Psoas muscle (tissue), 8 donors: Measurements from ENCODE around the gene MGST2. TPM values are rescaled to one million over a fixed set of nuclear protein-coding genes. Genes with fewer than 3 reads are reported as not detected.
"Not testable (repeated sequence)": the region's sequence is repeated elsewhere in the genome, so short reads cannot be mapped to it uniquely, and the experiment has no call there.

Experiments
- ATAC-seq, 4 donors: fragments of 200-7000 bp; cut with Tn5 transposase; one replicate each; pipeline ENCODE4 v1.9.1; 2020; ENCODE audit warnings: moderate library complexity in 3 of 4, mild to moderate bottlenecking in 2 of 4
- DNase-seq, 2 donors: peaks; one replicate each; pipeline ENCODE4 v3.0.0-alpha.2; 2020
- H3K27ac ChIP-seq: fragments of 200-600 bp; one replicate; pipeline ENCODE4 v1.8.0; 2022
- H3K27me3 ChIP-seq, 3 donors: fragments of 200-600 bp in 1 of 3; one replicate each; pipeline versions ENCODE4 v1.6.1 to v1.8.0; 2013 to 2022; ENCODE audit warnings: low read length in 2 of 3, mild to moderate bottlenecking in 2 of 3, moderate library complexity in 1 of 3; ENCODE audit not compliant: insufficient read depth in 3 of 3
- H3K36me3 ChIP-seq, 2 donors: fragments of 200-600 bp in 1 of 2; one replicate each; pipeline versions ENCODE4 v1.6.1 to v1.8.0; 2013 to 2022; ENCODE audit warnings: low read depth in 1 of 2, mild to moderate bottlenecking in 1 of 2, moderate library complexity in 1 of 2; ENCODE audit not compliant: insufficient read depth in 1 of 2
- H3K4me1 ChIP-seq: fragments of 200-600 bp; one replicate; pipeline ENCODE4 v1.8.0; 2022
- H3K4me3 ChIP-seq: fragments of 200-600 bp; one replicate; pipeline ENCODE4 v1.8.0; 2022; ENCODE audit warnings: mild to moderate bottlenecking
- H3K9me3 ChIP-seq: fragments of 200-600 bp; one replicate; pipeline ENCODE4 v1.8.0; 2022
- CTCF ChIP-seq: fragments of 200-600 bp; IDR thresholded peaks from one replicate; pipeline ENCODE4 v1.8.0; 2022; ENCODE audit warnings: antibody characterized with exemption
- WGBS, 3 donors: extraction: QIAGEN DNeasy Blood & Tissue Kit; methylation state at CpG; one replicate each; pipeline versions ENCODE4 v1.1.6 to v1.1.7; 2013; 5-methylcytosine and 5-hydroxymethylcytosine counted together
- intact Hi-C, 2 donors: fragments of 100-400 bp; cut with DNase I; formaldehyde crosslinking; loops; one replicate each; pipeline versions ENCODE4 v1.11.0 to v1.14.2; 2022
- polyA plus RNA-seq, 3 donors: library from polyadenylated mRNA; stranded (reverse); fragments of 200-250 nt; gene quantifications; one replicate each; pipeline ENCODE4 v1.2.3, GENCODE V29; 2013
- total RNA-seq, 4 donors: library from RNA; stranded (reverse); fragmentation: NEBNext Ultra II Directional in 2 of 4; extraction: Animal tissue kit (Norgen Biotek cat#: 25700) in 2 of 4; gene quantifications; one replicate each; pipeline versions ENCODE4 v1.2.1 to v1.2.4, GENCODE V29; 2021 to 2023
- donor health status: healthy with polysubstance abuse.
- donor health status: DM: no; HTN: no; CAD: no; lungs with moderate emphysema.
- donor health status: Bipolar disorder and iron deficiency.
- donor health status: healthy.
- donor health status: DM: yes; HTN: yes; CAD: no.
- donor health status: DM: no; HTN: no; CAD: no.
- donor health status: DM: no; HTN: no; CAD: no.
- donor health status: DM: yes; HTN: yes; CAD: no.

Gene MGST2
- total and polyA plus RNA-seq, 7 donors, result 18.2 to 56.2 (median 46.8) TPM

- intact Hi-C loops, result loop anchor here (5.0 to 10.0 kb wide), 3 partner anchors 132 to 225 kb away; no protein-coding TSS in a partner anchor
- H3K27ac ChIP-seq, result no peak overlapping the region
- H3K4me3 ChIP-seq, result no peak overlapping the region
- 43 to 63% (median 51%) methylated on average over 3 of the region's 3 CpGs for WGBS, 3 donors
- H3K36me3 ChIP-seq, result no peaks in the 10 kb centered on the region
- no peak for TF ChIP-seq CTCF
- ATAC-seq, result no peak
- no peaks in the 10 kb centered on the region for H3K9me3 ChIP-seq
- H3K4me1 ChIP-seq, result no peaks in the 10 kb centered on the region
- DNase-seq, result no peak
- no peaks in the 10 kb centered on the region for H3K27me3 ChIP-seq
Measured at GRCh38 chr4:139629436-139630125, 36.0 kb upstream of the MGST2 start.

- no peaks in the 10 kb centered on the region for H3K4me1 ChIP-seq
- H3K36me3 ChIP-seq, result no peaks in the 10 kb centered on the region
- no peaks in the 10 kb centered on the region for H3K27me3 ChIP-seq
- no peak for DNase-seq
- H3K4me3 ChIP-seq, result no peak overlapping the region
- no peak for ATAC-seq
- intact Hi-C loops, result loop anchor here (5.0 to 10.0 kb wide), 3 partner anchors 133 to 225 kb away; no protein-coding TSS in a partner anchor
- H3K27ac ChIP-seq, result no peak overlapping the region
- 94 to 99% (median 98%) methylated on average over 1 of the region's 1 CpG for whole genome bisulfite sequencing, 3 donors
- no peak for TF ChIP-seq CTCF
- no peaks in the 10 kb centered on the region for H3K9me3 ChIP-seq
Measured at GRCh38 chr4:139630126-139630495, 35.5 kb upstream of the MGST2 start.

DNA sequence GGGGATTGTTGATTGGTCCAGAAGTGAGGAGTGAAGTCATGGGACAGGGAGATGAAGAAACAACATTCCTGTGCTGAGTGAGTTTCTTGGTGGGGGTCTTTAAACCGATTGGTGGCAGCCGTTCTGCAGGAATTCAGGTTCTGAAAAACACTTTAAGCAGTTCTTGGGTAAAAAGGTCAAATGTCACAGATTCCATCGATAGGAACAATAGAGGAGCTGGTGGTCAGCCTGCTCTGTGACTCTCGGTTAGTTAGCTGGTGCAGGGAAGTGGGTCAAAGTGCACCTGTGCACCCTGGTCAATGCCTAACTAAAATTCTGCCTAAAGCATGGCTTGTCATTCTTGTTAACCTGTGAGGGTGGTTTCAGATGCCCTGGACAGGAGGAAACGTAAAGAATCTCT lies 34.6 kb upstream of the MGST2 start:
- DNase-seq, result no peak
- H3K4me3 ChIP-seq, result no peak overlapping the region
- intact Hi-C loops, result loop anchor here (5.0 to 10.0 kb wide), 3 partner anchors 134 to 226 kb away; no protein-coding TSS in a partner anchor
- no peaks in the 10 kb centered on the region for H3K4me1 ChIP-seq
- 78 to 82% (median 82%) methylated on average over 5 of the region's 5 CpGs for WGBS, 3 donors
- H3K27ac ChIP-seq, result no peak overlapping the region
- ATAC-seq, result no peak
- no peaks in the 10 kb centered on the region for H3K27me3 ChIP-seq
- H3K9me3 ChIP-seq, result no peaks in the 10 kb centered on the region
- TF ChIP-seq CTCF, result no peak
- H3K36me3 ChIP-seq, result no peaks in the 10 kb centered on the region

DNA sequence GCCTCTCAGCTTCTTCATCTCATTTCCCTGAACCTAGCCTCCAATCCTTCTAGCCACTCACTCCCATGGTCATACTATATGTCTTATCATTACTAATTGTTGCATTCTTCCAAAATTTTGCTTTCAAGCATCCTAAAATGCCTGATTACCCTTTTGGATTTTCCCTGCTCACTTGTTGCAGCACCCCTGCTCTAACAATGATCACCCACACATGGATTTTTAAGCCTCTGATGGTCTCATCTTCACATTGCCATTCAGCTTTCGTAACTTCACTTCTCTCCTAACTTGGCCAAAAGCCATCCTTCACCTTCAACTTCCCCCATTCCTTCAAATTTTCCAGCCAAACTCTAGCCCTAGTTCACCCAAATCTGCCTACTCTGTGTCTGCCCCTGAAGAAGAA lies 33.8 kb upstream of the MGST2 start:
- Histone ChIP-seq H3K27me3 (no peaks in the 10 kb centered on the region), H3K27ac (no peak overlapping the region), H3K36me3 (no peaks in the 10 kb centered on the region), H3K9me3 (no peaks in the 10 kb centered on the region), H3K4me1 (no peaks in the 10 kb centered on the region), H3K4me3 (no peak overlapping the region)
- intact Hi-C loops, result loop anchor here (5.0 to 10.0 kb wide), 3 partner anchors 134 to 227 kb away; no protein-coding TSS in a partner anchor
- ATAC-seq (no peak), DNase-seq (no peak)
- no peak for TF ChIP-seq CTCF
- 91 to 97% (median 94%) methylated on average over 1 of the region's 1 CpG for WGBS, 3 donors

DNA sequence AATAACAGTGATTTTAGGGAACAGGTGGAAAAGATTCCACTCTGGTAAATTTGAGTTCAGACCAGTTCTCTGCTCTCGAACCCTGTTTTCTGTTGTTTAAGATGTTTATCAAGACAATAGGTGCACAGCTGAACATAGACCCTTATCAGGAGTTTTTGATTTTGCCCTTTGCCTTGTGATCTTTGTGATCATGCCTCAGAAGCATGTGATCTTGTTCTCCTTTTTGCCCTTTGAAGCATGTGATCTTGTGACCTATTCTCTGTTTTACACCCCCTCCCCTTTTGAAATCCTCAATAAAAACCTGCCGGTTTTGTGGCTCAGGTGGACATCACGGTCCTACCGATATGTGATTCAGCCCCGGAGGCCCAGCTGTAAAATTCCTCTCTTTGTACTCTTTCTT lies 32.9 kb upstream of the MGST2 start:
- not testable (repeated sequence) for H3K9me3 ChIP-seq, H3K27ac ChIP-seq, H3K4me1 ChIP-seq, DNase-seq, H3K36me3 ChIP-seq, H3K4me3 ChIP-seq, ATAC-seq, H3K27me3 ChIP-seq
- intact Hi-C loops, result loop anchor here (5.0 to 10.0 kb wide), 3 partner anchors 135 to 228 kb away; no protein-coding TSS in a partner anchor
- WGBS, 3 donors, result 85 to 92% (median 85%) methylated on average over 5 of the region's 5 CpGs
